A549 (cell line): ENCODE results near the gene SEMA3E. TPM values are rescaled to one million over a fixed set of nuclear protein-coding genes. Genes with fewer than 3 reads are reported as not detected.
A peak's percentile ranks its signal among the peaks of the same experiment; 100 is the strongest.

Experiments used
- ATAC-seq, 2 experiments: fragments of 200-7000 bp in 1 of 2; fragments of >200 bp in 1 of 2; cut with Nextera tagmentation in 1 of 2; cut with Tn5 transposase in 1 of 2; 3 replicates each; pipeline versions ENCODE4 v1.8.0 to v1.9.1; 2018 to 2020; ENCODE audit warnings: mild to moderate bottlenecking in 1 of 2, moderate library complexity in 1 of 2
- CTCF ChIA-PET: fragments of 300-600 bp; sonication (Branson Sonifier 250); formaldehyde crosslinking; extraction: SDS; loops from one replicate; lab custom pipeline; 2021; ENCODE audit warnings: antibody characterized with exemption, inconsistent platforms; lab: Yijun Ruan, JAX
- POLR2A ChIA-PET: fragments of 350-600 bp; formaldehyde crosslinking; extraction: SDS; loops from one replicate; lab custom pipeline; 2021; ENCODE audit warnings: antibody characterized with exemption, inconsistent platforms; lab: Yijun Ruan, JAX
- DNase-seq, 2 experiments: peaks; one replicate each; pipeline versions ENCODE4 v3.0.0 to v3.0.0-alpha.2; 2011 to 2016; ENCODE audit warnings: low read depth in 1 of 2, low spot score in 1 of 2
- FAIRE-seq: peaks from 2 replicates; lab custom pipeline; 2011; peaks lifted over from hg19 to GRCh38; lab: Jason Lieb, UNC
- H3K27ac ChIP-seq, 2 experiments: fragments of >200 bp; sonication (Bioruptor Twin); formaldehyde crosslinking; 3 replicates each; pipeline ENCODE4 v1.5.1; 2016 to 2017
- H3K4me1 ChIP-seq: fragments of >200 bp; sonication (Bioruptor Twin); formaldehyde crosslinking; 3 replicates; pipeline ENCODE4 v1.6.1; 2016
- H3K4me2 ChIP-seq: fragments of >200 bp; sonication (Bioruptor Twin); formaldehyde crosslinking; 3 replicates; pipeline ENCODE4 v1.6.1; 2016
- H3K4me3 ChIP-seq: fragments of >200 bp; sonication (Bioruptor Twin); formaldehyde crosslinking; 3 replicates; pipeline ENCODE4 v1.5.1; 2016
- H3K9me3 ChIP-seq: fragments of >200 bp; sonication (Bioruptor Twin); formaldehyde crosslinking; 3 replicates; pipeline ENCODE4 v1.6.1; 2016
- CBX2 ChIP-seq: fragments of 200-600 bp; sonication (generic); IDR thresholded peaks from 2 replicates; pipeline ENCODE4 v1.6.1; 2016; ENCODE audit warnings: low read depth, mild to moderate bottlenecking, borderline replicate concordance
- CEBPB ChIP-seq, 2 experiments: fragments of >200 bp in 1 of 2; sonication (Bioruptor Twin) in 1 of 2; formaldehyde crosslinking in 1 of 2; IDR thresholded peaks; 2 replicates each; pipeline ENCODE4 v1.6.1; 2012 to 2016
- CHD2 ChIP-seq: fragments of 150-350 bp; IDR thresholded peaks from 2 replicates; pipeline ENCODE4 v1.6.1; 2014; ENCODE audit warnings: low read length; ENCODE audit not compliant: partially characterized antibody
- CHD4 ChIP-seq: fragments of 200-600 bp; sonication (generic); IDR thresholded peaks from 2 replicates; pipeline ENCODE4 v1.6.1; 2016; ENCODE audit warnings: antibody characterized with exemption, mild to moderate bottlenecking, borderline replicate concordance
- ELK1 ChIP-seq: fragments of 150-350 bp; IDR thresholded peaks from 2 replicates; pipeline ENCODE4 v1.6.1; 2014; ENCODE audit warnings: low read depth, mild to moderate bottlenecking, low read length
- EP300 ChIP-seq, 2 experiments: fragments of >200 bp; sonication (Bioruptor Twin); formaldehyde crosslinking; IDR thresholded peaks; 2 replicates in 1 of 2; 3 replicates in 1 of 2; pipeline ENCODE4 v1.6.1; 2016 to 2017
- HDAC2 ChIP-seq: fragments of 200-600 bp; sonication (generic); IDR thresholded peaks from 2 replicates; pipeline ENCODE4 v1.6.1; 2016
- HES2 ChIP-seq: fragments of >200 bp; sonication (Bioruptor Twin); formaldehyde crosslinking; IDR thresholded peaks from 2 replicates; pipeline ENCODE4 v1.6.1; 2016
- HOXA7 ChIP-seq: fragments of 250-450 bp; sonication (Bioruptor Pico); IDR thresholded peaks from 2 replicates; pipeline ENCODE4 v1.5.0; 2020; ENCODE audit warnings: mild to moderate bottlenecking, moderate library complexity
- JUN ChIP-seq, 2 experiments: fragments of >200 bp; sonication (Bioruptor Twin); formaldehyde crosslinking; IDR thresholded peaks; 2 replicates in 1 of 2; 3 replicates in 1 of 2; pipeline ENCODE4 v1.6.1; 2016 to 2017
- KDM5A ChIP-seq: fragments of 200-600 bp; sonication (generic); IDR thresholded peaks from 2 replicates; pipeline ENCODE4 v1.6.1; 2016; ENCODE audit warnings: antibody characterized with exemption, mild to moderate bottlenecking
- MAFK ChIP-seq: fragments of 450-650 bp; IDR thresholded peaks from 2 replicates; pipeline ENCODE4 v1.6.1; 2014; ENCODE audit not compliant: partially characterized antibody
- MAZ ChIP-seq: fragments of 150-350 bp; IDR thresholded peaks from 2 replicates; pipeline ENCODE4 v1.6.1; 2014; ENCODE audit warnings: antibody characterized with exemption, low read depth, low read length, borderline replicate concordance
- MYC ChIP-seq: IDR thresholded peaks from 2 replicates; pipeline ENCODE4 v1.6.1; 2012; ENCODE audit warnings: mild to moderate bottlenecking, inconsistent platforms, low read length, improper control_type of control experiment, borderline replicate concordance
- NPAS2 ChIP-seq: fragments of 250-450 bp; sonication (Bioruptor Pico); IDR thresholded peaks from 2 replicates; pipeline ENCODE4 v1.8.0; 2022; ENCODE audit warnings: mild to moderate bottlenecking, moderate library complexity, borderline replicate concordance
- POLR2AphosphoS2 ChIP-seq: conservative IDR thresholded peaks from 2 replicates; pipeline ENCODE4 v1.6.1; 2012; ENCODE audit warnings: low read length, improper control_type of control experiment, inconsistent platforms
- RAD21 ChIP-seq, 2 experiments: fragments of >200 bp in 1 of 2; sonication (Bioruptor Twin) in 1 of 2; formaldehyde crosslinking in 1 of 2; IDR thresholded peaks in 1 of 2; conservative IDR thresholded peaks in 1 of 2; 2 replicates in 1 of 2; 3 replicates in 1 of 2; pipeline ENCODE4 v1.6.1; 2012 to 2018; ENCODE audit warnings: inconsistent platforms in 1 of 2
- RFX5 ChIP-seq: fragments of 450-650 bp; IDR thresholded peaks from 2 replicates; pipeline ENCODE4 v1.7.1; 2014; ENCODE audit warnings: antibody characterized with exemption, mild to moderate bottlenecking, moderate library complexity
- TP53 ChIP-seq: fragments of 250-450 bp; sonication (Bioruptor Pico); IDR thresholded peaks from 2 replicates; pipeline ENCODE4 v1.5.0; 2021; ENCODE audit warnings: mild to moderate bottlenecking, moderate library complexity
- ZC3H11A ChIP-seq: fragments of 450-650 bp; IDR thresholded peaks from 2 replicates; pipeline ENCODE4 v1.6.1; 2014; ENCODE audit warnings: antibody characterized with exemption, mild to moderate bottlenecking
- ZFP36 ChIP-seq: fragments of 450-650 bp; IDR thresholded peaks from 2 replicates; pipeline ENCODE4 v1.6.1; 2014; ENCODE audit warnings: borderline replicate concordance; ENCODE audit not compliant: partially characterized antibody
- ZNF302 ChIP-seq: fragments of 250-450 bp; sonication (Bioruptor Pico); IDR thresholded peaks from 2 replicates; pipeline ENCODE4 v1.9.0; 2021; ENCODE audit warnings: inconsistent platforms, mild to moderate bottlenecking, moderate library complexity
- WGBS: methylation state at CpG from one replicate; pipeline ENCODE4 v1.1.6; 2017; ENCODE audit errors: missing lambda C conversion rate; 5-methylcytosine and 5-hydroxymethylcytosine counted together
- polyA plus RNA-seq, 4 experiments: library from polyadenylated mRNA; depleted of rRNA in 3 of 4; stranded (reverse); fragments of >200 nt; fragmentation: RNase III in 1 of 4; extraction: RNeasy Plus Mini Kit Qiagen cat#74134 plus additional on column Dnase treatment in 1 of 4; gene quantifications; 2 replicates in 3 of 4; 3 replicates in 1 of 4; pipeline ENCODE4 v1.2.3, GENCODE V29; 2011 to 2017
- TF ChIP-seq, protein P1 (sequence below): fragments of >200 bp; sonication (Bioruptor Twin); formaldehyde crosslinking; IDR thresholded peaks from 3 replicates; pipeline ENCODE4 v1.5.1; 2016
- TF ChIP-seq, protein P2 (sequence below): fragments of 250-450 bp; sonication (Bioruptor Pico); IDR thresholded peaks from 2 replicates; pipeline ENCODE4 v1.5.0; 2020; ENCODE audit warnings: low read depth, mild to moderate bottlenecking, moderate library complexity
- TF ChIP-seq, protein P3 (sequence below): IDR thresholded peaks from 2 replicates; pipeline ENCODE4 v1.6.1; 2012; ENCODE audit warnings: low read depth, borderline replicate concordance
- TF ChIP-seq, protein P4 (sequence below): fragments of 250-450 bp; sonication (Bioruptor Pico); IDR thresholded peaks from 2 replicates; pipeline ENCODE4 v1.5.0; 2021; ENCODE audit warnings: mild to moderate bottlenecking, moderate library complexity, borderline replicate concordance

The SEMA3E gene
- polyA plus RNA-seq, 2 of the 4 experiments (the other 2 are of a cell fraction): 1.4 to 2.3 TPM

DNA sequence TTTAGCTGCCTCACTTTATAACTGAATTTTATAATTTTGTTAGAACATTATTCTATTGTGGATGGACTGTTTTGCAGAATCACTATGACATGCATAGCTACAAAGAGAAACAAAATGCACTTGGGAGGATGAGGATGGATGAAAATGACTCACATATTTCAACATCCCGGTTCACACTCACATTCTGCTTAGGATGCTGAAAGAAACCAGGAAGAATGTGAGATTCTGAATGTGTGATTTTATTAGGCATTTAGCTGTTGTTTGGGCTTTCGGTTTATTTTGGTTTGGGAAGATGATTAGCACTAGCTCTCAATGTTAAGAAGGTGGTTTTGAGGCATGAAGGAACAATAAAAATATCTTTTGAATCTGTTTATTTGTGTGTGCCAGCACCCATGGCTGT is 235.5 kb downstream of the SEMA3E start:
- ChIA-PET POLR2A (no interaction called here), CTCF (interaction anchor here (0.8 to 1.7 kb wide), 4 partner anchors 11 to 1608 kb away, joined by 3 to 4 read pairs (median 3); no protein-coding TSS in a partner anchor)
- ATAC-seq (peak in 1 of 2 experiments; percentile 54; a peak in 2 of 6 replicates), DNase-seq (peak in 1 of 2 experiments; percentile 37), FAIRE-seq (peak; percentile 51)
- no peaks in the 10 kb centered on the region for H3K9me3 ChIP-seq
- peak overlapping the region; percentile 36 for H3K4me2 ChIP-seq
- H3K4me1 ChIP-seq: peaks cover 11% of the 10 kb centered on the region
- H3K27ac ChIP-seq: no peak overlapping the region
- H3K4me3 ChIP-seq: no peak overlapping the region
- TF ChIP-seq MAFK (peak; percentile 1), ZFP36 (no peak), ZC3H11A (no peak), CEBPB (IDR thresholded peaks at IDR 0.05) (peak in 1 of 2 experiments; percentile 46; a peak in 1 of 4 replicates)
- TF ChIP-seq, protein P1, sequence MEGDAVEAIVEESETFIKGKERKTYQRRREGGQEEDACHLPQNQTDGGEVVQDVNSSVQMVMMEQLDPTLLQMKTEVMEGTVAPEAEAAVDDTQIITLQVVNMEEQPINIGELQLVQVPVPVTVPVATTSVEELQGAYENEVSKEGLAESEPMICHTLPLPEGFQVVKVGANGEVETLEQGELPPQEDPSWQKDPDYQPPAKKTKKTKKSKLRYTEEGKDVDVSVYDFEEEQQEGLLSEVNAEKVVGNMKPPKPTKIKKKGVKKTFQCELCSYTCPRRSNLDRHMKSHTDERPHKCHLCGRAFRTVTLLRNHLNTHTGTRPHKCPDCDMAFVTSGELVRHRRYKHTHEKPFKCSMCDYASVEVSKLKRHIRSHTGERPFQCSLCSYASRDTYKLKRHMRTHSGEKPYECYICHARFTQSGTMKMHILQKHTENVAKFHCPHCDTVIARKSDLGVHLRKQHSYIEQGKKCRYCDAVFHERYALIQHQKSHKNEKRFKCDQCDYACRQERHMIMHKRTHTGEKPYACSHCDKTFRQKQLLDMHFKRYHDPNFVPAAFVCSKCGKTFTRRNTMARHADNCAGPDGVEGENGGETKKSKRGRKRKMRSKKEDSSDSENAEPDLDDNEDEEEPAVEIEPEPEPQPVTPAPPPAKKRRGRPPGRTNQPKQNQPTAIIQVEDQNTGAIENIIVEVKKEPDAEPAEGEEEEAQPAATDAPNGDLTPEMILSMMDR: no peak
- 32% methylated on average over 2 of the region's 2 CpGs for WGBS

- ATAC-seq (peak in 1 of 2 experiments; percentile 61; a peak in 3 of 6 replicates), DNase-seq (peak; percentile 13 to 63), FAIRE-seq (no peak)
- H3K4me1 ChIP-seq: peaks cover 11% of the 10 kb centered on the region
- 32% methylated on average over 3 of the region's 3 CpGs for WGBS
- H3K4me2 ChIP-seq: no peak overlapping the region
- no peak overlapping the region for H3K4me3 ChIP-seq
- H3K27ac ChIP-seq: no peak overlapping the region
- H3K9me3 ChIP-seq: no peaks in the 10 kb centered on the region
- POLR2A ChIA-PET: no interaction called here
- CTCF ChIA-PET: interaction anchor here (1.1 to 1.6 kb wide), 2 partner anchors 19 to 245 kb away, joined by 3 to 4 read pairs; no protein-coding TSS in a partner anchor
- TF ChIP-seq TP53: no peak
- TF ChIP-seq HDAC2: no peak
- TF ChIP-seq, protein P1: peak; percentile 95
- no peak for TF ChIP-seq MAZ
- no peak for TF ChIP-seq EP300 (IDR thresholded peaks at IDR 0.05)
- TF ChIP-seq MYC: no peak
- no peak for TF ChIP-seq HOXA7 (CRISPR knock-in tag)
- TF ChIP-seq ZFP36: no peak
- TF ChIP-seq, protein P2, sequence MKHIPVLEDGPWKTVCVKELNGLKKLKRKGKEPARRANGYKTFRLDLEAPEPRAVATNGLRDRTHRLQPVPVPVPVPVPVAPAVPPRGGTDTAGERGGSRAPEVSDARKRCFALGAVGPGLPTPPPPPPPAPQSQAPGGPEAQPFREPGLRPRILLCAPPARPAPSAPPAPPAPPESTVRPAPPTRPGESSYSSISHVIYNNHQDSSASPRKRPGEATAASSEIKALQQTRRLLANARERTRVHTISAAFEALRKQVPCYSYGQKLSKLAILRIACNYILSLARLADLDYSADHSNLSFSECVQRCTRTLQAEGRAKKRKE (CRISPR knock-in tag): no peak
- TF ChIP-seq KDM5A: no peak
- peak; percentile 93 to 94 for TF ChIP-seq RAD21 (conservative IDR thresholded peaks at IDR 0.05 in 1 of 2, IDR thresholded peaks at IDR 0.05 in 1 of 2)
- TF ChIP-seq, protein P3, sequence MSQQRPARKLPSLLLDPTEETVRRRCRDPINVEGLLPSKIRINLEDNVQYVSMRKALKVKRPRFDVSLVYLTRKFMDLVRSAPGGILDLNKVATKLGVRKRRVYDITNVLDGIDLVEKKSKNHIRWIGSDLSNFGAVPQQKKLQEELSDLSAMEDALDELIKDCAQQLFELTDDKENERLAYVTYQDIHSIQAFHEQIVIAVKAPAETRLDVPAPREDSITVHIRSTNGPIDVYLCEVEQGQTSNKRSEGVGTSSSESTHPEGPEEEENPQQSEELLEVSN: no peak
- TF ChIP-seq CHD4: no peak
- no peak for TF ChIP-seq CHD2
- TF ChIP-seq ELK1: no peak
- TF ChIP-seq JUN (IDR thresholded peaks at IDR 0.05): no peak
- no peak for TF ChIP-seq NPAS2 (CRISPR knock-in tag)
- TF ChIP-seq, protein P4, sequence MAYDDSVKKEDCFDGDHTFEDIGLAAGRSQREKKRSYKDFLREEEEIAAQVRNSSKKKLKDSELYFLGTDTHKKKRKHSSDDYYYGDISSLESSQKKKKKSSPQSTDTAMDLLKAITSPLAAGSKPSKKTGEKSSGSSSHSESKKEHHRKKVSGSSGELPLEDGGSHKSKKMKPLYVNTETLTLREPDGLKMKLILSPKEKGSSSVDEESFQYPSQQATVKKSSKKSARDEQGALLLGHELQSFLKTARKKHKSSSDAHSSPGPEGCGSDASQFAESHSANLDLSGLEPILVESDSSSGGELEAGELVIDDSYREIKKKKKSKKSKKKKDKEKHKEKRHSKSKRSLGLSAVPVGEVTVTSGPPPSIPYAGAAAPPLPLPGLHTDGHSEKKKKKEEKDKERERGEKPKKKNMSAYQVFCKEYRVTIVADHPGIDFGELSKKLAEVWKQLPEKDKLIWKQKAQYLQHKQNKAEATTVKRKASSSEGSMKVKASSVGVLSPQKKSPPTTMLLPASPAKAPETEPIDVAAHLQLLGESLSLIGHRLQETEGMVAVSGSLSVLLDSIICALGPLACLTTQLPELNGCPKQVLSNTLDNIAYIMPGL (CRISPR knock-in tag): no peak
- no peak for TF ChIP-seq POLR2AphosphoS2
- TF ChIP-seq ZNF302: no peak
- no peak for TF ChIP-seq RFX5
- no peak for TF ChIP-seq HES2
- no peak for TF ChIP-seq CBX2
These were observed 237.8 kb downstream of the SEMA3E start for GRCh38 chr7:83410989-83411591.
